CD4-positive, alpha-beta T cell treated with Interleukin-17A for 4 hours (primary cell): ENCODE data around the gene ZSCAN10.

Experiments used
- DNase-seq: peaks from one replicate; pipeline ENCODE4 v3.0.0-alpha.2; 2020; ENCODE audit warnings: mixed read lengths

The ZSCAN10 gene

DNA sequence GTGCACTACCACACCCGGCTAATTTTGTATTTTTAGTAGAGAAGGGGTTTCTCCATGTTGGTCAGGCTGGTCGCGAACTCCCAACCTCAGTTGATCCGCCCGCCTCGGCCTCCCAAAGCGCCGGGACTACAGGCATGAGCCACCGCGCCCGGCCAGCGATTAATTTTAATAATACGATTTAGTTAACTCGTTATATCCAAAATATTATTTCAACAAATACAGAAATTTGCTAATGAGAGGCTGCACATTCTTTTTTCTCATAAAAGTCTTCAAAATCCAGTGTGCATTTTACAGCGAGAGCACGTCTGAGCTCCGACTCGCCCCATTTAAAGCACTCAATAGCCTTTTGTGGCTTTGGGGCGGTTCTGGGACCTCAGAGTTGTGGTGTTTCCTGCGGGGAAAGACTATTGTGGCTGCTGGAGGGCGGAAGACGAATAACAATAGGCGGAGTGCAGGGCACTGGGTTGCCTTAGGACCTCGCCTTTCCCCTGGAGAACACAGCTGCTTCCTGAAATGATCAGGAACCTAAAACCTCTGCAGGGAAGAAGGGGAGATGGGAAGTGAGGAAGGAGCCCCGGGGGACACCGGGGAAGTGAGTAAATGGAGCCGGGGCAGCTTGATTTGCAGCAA, 2.9 kb upstream of the ZSCAN10 start:
- DNase-seq = peak; percentile 61

DNA sequence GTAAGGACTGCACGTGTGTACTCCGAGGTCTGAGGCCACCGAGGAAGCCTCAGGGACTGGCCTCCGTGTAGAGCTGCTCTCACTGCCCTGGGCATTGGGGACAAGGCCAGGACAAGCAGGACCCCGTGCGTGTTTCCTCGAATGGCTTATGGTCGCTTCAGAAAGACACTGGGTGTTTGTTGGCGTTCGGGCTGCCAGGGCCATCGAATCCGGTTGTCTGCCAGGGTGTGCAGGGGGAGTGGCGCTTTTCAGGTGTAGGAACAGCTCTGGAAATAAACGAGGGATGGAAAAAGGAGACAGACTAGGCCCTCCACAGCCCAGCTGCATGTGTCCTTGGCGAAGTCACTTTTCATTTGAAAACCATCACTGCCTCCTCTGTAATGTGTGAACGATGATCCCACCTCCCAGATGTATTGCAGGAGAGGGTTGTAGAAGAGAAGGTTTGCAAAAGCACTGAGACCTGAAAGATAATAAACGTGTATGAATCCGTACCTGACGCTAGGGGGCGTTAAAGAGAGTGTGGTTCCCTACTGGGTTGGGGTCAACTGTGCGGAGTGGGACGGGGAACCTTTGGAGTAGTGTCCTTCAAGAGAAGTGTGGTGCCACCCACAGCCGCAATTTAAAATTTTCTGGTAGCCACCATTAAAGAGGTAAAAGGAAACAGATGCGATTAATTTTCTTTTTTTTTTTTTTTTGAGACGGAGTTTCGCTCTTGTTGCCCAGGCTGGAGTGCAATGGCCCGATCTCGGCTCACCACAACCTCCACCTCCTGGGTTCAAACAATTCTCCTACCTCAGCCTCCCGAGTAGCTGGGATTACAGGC, 2.1 kb upstream of the ZSCAN10 start:
- peak; percentile 66 for DNase-seq

DNA sequence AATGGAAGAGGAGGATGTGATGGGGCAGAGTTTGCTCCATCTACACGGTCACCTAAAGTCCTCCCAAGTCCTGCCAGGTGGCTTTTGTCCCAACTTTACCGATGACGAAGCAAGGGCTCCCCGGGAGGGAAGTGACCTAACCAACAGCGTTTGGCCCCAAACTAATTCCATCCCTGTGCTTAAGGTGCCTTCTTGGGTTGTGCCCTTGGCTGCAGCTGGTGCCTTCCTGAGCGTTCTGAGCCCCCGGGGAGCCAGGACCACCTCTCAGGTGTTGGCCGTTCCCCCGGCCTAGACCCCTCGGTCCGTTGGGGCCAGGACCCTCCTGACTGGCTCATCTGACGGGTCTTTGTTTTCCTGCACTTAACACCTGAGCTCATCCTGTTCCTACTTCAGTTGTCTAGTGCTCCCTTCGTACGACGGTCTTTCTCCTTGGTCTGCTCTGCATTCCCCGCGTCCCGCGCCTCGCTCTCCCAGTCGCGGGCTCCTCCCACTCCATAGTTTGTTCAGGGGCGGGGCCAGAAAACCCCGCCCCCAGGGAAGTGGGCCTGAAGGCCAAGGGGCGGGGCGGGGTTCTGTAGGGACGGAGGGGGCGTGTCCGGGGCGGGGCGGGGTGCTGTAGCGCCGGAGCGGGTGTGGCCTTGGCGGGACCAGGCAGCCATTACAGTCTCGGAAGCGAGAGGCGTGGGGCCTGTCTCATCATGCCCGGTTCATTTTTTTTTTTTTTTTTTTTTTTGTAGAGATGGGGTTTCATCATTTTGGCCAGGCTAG, 822 bp upstream of the ZSCAN10 start:
- peak; percentile 98 for DNase-seq

DNA sequence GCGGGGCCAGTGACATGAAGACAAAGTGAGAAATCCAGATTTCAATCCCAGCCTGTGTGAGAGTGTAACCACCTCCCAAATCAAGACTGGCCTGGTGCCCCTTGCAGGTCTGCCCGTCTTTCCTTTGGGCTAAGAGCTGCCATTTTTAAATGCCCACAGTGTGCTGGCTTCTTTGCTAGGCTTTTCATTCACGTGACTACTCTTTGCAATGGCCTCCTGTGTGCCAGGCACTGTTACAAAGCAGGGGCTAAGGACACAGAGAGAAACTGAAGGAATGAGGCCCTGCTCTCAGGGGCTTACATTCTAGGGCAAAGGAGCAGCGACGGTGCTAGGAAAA, 269 bp upstream of the ZSCAN10 start:
- no peak for DNase-seq

DNA sequence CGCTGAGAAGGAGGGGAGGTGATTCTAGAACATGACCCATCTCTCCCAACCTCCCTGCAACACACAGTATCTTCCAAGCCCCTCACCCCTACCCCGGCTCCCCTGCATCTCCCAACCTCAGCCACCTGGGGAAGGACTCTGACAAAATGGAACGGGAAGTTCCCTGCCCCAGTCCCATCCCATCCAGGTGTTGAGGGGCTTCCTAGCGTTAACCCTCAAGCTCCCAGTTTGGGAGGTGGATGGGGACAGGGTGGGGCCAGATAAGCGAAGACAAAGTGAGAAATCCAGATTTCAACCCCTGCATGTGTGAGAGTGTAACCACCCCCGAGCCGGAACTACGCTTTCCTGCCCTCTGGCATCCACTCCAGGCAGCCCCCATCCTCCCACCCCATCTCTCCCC, 1.8 kb downstream of the ZSCAN10 start:
- no peak for DNase-seq

DNA sequence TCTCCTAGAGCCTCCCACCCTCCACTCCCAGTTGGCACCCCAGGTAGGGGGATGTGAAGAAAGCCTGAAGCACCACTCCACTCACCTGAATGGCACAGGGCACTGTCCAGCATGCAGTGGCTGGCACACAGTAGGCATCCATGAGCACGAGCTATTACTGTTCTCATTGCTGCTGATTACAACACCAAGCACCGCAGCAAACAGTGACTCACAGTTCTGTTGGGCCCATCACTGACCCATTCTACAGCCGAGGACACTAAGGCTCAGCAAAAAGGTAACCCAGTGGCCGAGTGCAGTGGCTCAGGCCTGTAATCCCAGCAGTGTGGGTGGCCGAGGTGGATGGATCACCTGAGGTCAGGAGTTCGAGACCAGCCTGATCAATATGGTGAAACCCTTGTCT, 2.7 kb downstream of the ZSCAN10 start:
- DNase-seq = no peak

DNA sequence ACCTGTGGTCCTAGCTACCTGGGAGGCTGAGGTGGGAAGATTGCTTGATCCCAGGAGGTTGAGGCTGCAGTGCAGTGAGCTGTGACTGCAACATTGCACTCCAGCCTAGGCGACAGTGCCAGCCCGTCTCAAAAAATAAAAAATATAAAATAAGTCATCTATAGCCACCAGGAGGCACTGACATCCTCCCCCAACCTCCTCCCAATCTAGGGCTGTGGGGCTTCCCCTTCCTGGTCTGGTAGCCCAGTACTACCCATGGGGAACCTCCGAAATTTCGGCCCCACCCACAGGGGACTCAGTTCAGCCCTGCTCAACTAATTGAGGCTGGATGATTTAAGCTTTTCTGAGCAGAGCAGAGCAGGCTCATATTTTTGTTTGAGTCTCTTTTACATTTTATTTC, 3.2 kb downstream of the ZSCAN10 start:
- DNase-seq = peak; percentile 70

DNA sequence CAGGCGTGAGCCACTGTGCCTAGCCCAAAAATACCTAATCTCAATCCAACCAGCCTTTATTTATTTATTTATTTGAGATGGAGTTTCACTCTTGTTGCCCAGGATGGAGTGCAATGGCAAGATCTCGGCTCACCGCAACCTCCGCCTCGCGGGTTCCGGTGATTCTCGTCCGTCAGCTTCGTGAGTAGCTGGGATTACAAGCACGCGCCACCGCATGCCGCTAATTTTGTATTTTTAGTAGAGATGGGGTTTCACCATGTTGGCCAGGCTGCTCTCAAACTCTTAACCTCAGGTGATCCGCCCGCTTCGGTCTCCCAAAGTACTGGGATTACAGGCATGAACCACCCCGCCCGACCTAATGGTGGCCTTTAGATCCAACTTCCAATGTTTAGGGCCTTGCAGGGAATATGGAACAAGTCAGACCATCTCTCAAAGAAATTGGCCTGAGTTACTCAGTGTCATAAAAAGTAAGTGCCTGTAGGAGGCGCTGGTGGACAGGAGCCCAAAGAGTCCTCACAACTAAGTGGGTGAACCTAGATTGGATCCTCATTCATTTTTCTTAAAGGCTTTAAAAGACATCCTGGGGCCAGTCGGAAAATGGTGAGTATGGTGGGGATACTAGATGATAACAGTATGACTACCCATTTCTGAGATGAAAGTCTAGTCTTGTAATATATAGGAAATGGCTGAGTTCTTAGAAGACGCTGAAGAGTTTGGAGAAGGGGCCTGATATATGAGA, 4.6 kb downstream of the ZSCAN10 start:
- peak; percentile 74 for DNase-seq

DNA sequence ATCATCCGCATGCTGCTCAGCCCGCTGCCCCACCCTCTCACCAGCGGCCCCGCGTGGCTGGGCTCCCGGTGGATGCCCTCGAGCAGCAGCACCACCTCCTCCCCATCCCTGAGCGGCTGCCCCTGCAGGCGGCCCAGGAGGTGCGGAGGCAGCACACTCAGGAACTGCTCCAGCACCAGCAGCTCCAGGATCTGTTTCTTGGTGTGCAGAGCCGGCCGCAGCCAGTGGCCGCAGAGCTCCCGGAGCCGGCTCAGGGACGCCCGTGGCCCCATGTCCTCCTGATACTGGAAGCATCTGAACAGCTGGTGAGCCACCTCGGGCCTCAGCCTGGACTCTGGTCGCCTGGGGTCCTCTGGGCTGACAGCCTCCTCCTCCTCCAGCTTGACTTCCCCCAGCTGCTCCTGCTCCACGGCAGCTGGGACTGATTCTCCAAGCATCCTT, 6.6 kb downstream of the ZSCAN10 start:
- no peak for DNase-seq

DNA sequence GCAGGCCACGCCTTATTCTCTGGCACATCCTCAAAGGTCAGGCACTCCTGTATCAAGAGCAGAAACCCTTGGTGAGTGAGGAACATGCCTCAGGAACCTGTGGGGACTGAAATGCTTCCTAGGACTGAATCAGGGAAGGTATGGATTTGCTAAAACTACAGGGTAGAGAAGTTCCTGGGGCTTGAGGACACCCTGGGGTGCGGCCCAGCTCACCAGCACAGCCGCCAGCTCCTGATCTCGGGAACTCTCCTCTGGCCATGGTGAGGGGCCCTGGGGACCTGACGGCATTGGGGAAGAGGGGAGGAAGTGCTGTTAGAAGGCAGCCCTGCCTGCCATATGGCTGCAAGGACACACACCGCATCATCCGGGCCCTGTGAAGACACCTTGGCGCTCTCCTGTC, 7.5 kb downstream of the ZSCAN10 start:
- DNase-seq = no peak

DNA sequence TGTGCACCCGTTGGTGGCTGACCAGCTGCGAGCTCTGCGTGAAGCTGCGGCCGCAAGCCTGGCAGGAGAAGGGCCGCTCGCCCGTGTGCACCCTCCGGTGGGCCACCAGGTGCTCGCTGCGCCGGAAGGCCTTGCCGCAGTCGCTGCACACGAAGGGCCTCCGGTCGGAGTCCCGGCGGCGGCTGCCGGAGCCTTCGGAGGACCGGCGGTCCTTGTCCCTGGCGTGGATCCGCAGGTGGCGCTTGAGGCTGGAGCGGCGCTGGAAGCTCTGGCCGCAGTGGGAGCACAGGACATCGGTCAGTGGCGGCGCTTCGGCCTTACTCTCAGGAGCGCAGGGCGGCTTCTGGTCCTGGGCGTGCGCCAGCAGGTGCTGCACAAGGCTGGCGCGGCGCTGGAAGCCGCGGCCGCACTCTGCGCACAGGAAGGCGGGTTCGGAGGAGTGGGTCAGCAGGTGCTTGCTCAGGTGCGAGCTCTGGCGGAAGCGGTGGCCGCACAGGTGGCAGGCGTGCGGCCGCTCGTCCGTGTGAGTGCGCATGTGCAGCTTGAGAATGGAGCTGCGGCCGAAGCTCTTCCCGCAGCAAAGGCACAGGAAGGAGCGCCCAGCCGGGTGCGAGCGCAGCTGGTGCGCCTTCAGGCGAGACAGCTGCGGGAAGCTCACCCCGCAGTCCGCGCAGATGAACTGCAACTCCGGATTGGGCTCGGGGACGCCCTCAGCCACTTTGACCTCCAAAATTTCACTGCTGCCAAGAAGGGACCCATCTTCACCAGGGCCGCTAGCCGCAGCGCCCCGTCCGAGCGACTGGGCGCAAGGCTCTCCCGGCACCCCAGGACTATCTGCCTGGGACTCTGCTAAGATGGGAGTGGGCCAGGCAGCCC, 9.1 kb downstream of the ZSCAN10 start:
- no peak for DNase-seq

DNA sequence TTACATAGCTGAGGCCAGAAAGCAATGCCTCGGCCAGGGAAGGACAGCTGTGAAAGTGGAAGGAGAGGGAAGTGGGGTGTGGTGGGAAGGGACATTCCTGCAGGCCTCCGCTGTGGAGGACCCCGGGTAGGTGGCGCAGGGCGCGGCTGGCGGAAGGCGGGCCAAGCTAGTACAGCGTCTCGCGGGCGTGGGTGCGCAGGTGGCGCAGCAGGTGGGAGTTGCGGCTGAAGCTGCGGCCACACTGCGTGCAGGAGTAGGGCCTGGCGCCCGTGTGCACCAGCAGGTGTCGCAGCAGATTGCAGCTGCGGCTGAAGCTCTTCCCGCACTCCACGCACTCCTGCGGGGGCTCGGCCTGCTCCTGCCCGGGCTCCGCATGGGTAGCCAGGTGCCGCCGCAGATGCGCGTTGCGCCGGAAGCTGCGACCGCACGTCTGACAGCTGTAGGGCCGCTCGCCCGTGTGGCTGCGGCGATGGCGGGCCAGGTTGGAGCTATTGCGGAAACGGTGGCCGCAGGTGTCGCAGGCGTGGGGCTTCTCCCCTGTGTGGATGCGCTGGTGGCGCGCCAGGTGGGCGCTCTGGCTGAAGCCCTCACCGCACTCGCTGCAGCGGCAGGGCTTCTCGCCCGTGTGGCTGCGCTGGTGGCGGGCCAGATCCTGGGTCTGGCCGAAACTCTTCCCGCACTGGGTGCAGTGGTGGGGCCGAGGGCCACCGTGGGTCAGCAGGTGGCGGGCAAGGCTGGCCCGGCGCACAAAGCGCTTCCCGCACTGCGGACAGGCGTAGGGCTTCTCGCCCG, 10.0 kb downstream of the ZSCAN10 start:
- DNase-seq = no peak

DNA sequence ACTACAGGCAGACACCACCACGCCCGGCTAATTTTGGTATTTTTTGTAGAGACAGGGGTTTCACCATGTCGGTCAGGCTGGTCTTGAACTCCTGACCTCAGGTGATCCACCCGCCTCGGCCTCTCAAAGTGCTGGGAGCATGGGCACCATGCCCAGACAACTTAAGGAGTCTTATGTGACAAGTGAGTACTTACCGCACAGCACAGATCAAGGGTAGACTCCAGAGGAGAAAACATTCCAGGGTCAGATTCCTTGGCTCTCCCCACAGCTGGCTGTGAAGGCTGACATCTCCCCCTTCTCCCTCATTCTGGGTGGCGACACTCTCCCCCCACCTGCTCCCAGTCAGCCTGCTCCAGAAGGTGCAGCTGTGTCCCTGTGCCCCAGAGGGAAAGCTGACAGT, 10.6 kb downstream of the ZSCAN10 start:
- no peak for DNase-seq

DNA sequence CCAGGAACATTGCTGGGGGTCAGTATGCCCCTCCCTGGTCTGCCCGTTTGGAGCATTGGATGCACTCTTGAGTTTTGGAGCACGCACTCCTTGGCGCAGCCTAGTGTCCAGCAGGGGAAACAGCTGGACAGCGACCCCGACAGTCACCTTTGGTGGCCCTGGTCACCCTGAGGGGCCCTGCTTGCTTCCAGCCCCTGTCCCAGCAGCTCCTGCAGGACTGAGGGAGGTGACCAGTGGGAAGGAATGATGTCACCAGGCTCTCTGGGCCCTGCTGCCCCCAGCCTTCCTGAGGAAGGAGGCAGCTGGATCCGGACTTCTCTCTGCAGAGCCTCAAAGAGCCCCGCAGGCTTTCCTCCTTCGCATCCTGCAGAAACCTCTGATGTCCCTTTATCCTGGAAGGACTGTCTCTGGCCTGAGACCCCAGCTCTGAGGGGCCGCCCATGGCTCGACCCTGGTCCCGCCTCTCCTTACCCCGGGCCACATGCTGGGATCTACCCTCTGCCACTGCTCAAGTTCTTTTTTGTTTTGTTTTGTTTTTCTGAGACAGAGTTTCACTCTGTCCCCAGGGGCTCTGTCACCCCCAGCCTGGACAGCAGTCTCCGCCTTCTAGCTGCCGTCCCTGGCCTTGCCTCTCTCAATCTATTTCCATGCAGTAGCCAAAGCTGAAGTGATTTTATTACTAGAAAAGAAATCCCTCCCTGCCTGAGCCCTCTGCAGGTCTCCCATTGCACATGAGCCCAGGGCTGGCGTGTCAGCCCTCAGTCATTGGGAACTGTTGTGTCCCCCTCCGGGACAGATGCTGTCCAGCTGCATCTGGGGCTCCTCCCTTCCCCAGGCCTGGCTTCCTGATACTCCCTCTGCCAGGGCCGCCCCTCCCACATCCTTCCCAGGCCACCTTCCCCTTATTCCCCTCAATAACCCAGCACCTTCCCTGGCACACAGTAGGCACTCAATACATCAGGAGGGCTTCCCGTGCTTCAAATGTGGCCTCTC, 11.6 kb downstream of the ZSCAN10 start:
- DNase-seq = peak; percentile 38

DNA sequence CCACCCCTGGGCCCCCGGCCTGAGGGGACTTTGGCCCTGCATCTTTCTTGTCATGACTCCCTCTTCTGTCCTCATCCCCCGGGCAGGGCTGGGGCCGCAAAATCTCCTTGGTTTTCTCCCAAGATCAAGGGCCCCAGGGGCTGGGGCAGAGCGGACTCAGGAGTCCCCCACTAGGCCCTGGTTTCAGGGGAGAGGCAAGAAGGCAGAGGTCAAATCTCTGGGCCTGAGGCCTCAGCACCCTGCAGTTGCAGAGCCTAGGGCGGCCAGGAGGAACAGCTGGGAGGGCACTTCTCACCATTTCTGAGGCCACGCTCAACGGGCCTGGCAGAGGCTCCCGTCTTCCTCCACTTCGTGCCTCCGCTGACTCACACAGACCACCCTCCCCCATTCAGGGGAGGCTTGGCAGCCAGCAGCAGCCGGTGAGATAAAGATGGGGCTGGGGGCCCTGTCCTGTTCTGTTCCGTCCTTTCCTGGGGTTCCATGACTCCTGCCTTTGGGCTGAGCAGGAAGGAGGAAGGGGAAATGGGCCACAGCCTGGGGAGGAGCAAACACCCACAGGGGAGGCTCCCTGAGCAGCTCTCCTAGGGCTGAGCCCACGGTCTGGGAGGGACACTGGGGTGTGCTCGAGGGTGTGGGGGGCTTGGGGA, 12.4 kb downstream of the ZSCAN10 start:
- peak; percentile 63 for DNase-seq

DNA sequence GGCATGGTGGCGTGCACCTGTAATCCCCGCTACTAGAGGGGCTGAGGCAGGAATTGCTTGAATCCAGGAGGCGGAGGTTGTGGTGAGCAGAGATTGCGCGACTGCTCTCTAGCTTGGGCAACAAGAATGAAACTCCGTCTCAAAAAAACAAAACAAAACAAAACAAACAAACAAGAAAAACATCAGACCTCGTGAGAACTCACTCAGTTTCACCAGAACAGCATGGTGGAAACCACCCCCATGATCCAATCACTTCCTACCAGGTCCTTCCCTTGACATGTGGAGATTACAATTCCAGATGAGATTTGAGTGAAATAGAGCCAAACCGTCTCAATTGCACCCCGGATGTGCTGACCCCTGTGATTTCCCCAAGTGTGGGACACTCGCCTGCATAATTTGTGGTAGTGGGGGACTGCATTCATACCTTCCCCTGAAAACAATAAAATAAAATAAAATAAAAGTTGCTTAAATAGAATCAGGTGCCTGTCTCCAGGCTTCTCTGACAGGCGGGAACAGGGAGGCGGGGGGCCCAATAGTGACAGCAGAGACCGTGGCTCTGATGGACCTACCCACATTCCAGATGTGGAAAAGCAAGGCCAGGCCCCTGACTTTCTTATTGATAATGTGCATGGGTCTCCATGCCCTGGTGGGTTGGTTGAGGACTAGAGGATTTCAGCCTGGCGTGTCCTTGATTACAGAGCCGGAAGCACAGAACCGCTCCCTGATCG, 13.1 kb downstream of the ZSCAN10 start:
- DNase-seq = no peak

DNA sequence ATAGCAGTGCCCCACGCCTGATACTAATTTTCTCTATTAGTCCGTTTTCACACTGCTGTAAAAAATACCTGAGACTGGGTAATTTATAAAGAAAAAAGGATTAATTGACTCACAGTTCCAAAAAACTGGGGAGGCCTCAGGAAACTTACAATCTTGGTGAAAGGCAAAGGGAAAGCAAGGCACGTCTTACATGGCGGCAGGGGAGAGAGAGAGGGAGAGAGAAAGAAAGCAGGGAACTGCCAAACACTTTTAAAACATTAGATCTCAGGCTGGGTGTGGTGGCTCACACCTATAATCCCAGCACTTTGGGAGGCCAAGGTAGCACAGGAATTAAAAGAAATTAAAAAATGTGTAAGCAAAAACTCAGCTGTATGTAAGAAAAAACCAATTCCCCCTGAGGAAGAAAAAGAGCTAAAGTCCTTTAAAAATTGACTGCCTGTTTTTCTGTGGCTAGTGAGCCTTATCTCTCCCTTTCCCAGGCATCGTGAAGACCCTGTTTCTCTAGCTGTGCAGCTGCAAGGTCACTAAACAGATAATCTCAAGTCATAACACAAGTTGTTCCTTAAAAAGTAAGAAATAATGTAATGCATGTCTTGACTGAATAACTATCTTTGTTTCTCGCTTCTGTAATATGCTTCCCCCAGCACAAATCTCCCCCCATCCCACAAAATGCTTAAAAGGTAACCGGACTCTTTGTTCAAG, 14.0 kb downstream of the ZSCAN10 start:
- no peak for DNase-seq

DNA sequence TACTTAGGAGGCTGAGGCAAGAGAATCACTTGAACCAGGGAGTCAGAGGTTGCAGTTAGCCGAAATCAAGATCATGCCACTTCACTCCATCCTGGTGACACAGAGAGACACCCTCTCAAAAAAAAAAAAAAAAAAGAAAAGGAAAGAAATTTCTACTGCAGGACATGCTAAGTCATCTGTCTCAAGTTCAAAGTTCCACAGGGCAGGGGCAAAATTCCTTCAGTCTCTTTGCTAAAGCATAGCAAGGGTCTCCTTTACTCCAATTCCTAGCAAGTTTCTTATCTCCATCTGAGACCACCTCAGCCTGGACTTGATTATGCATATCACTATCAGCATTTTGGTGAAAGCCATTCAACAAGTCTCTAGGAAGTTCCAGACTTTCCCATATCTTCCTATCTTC, 14.6 kb downstream of the ZSCAN10 start:
- DNase-seq = no peak
